A673 (cell line): Measurements from ENCODE around the gene DLG5. TPM values are rescaled to one million over a fixed set of nuclear protein-coding genes. Genes with fewer than 3 reads are reported as not detected.

Experiments
- BruUV-seq: library from RNA; stranded (reverse); fragments of 400-500 nt; replicated peaks from 2 replicates; lab custom pipeline; 2021; lab: Mats Ljungman, UMichigan
- CTCF ChIA-PET: fragments of 300-600 bp; sonication (Branson Sonifier 250); formaldehyde crosslinking; loops from one replicate; lab custom pipeline; 2022; ENCODE audit warnings: antibody characterized with exemption; lab: Charles Lee
- POLR2A ChIA-PET: fragments of 300-600 bp; sonication (Branson Sonifier 250); formaldehyde crosslinking; loops from one replicate; lab custom pipeline; 2022; ENCODE audit warnings: antibody characterized with exemption; ENCODE audit not compliant: low non-redundant PET; lab: Charles Lee
- DNase-seq: peaks from one replicate; pipeline ENCODE4 v3.0.0-alpha.2; 2015; ENCODE audit warnings: low spot score
- H3K27ac ChIP-seq: fragments of 200-600 bp; sonication (generic); 2 replicates; pipeline ENCODE4 v1.5.1; 2016; ENCODE audit warnings: mixed run types, low read depth, mild to moderate bottlenecking, mixed read lengths, antibody characterized with exemption, low read length; ENCODE audit not compliant: poor library complexity, severe bottlenecking
- H3K27me3 ChIP-seq: fragments of 200-600 bp; sonication (generic); replicated peaks from 2 replicates; pipeline ENCODE4 v1.6.1; 2017; ENCODE audit warnings: mixed run types, low read depth, mild to moderate bottlenecking, mixed read lengths, antibody characterized with exemption, low read length; ENCODE audit not compliant: insufficient read depth, poor library complexity
- H3K36me3 ChIP-seq: fragments of 200-600 bp; sonication (generic); 2 replicates; pipeline ENCODE4 v1.6.1; 2016; ENCODE audit warnings: mixed run types, mild to moderate bottlenecking, mixed read lengths, antibody characterized with exemption, low read length; ENCODE audit not compliant: insufficient read depth, poor library complexity, severe bottlenecking
- H3K4me1 ChIP-seq: fragments of 200-600 bp; sonication (generic); 2 replicates; pipeline ENCODE4 v1.6.1; 2017; ENCODE audit warnings: mixed run types, mild to moderate bottlenecking, mixed read lengths, antibody characterized with exemption, low read length; ENCODE audit not compliant: insufficient read depth, poor library complexity, severe bottlenecking
- H3K4me3 ChIP-seq: fragments of 200-600 bp; sonication (generic); 2 replicates; pipeline ENCODE4 v1.5.1; 2016; ENCODE audit warnings: low read depth, mixed run types, mild to moderate bottlenecking, mixed read lengths, low read length; ENCODE audit not compliant: poor library complexity, severe bottlenecking
- H3K9me3 ChIP-seq: fragments of 200-600 bp; sonication (generic); 2 replicates; pipeline ENCODE4 v1.6.1; 2016; ENCODE audit warnings: mixed run types, low read depth, mild to moderate bottlenecking, mixed read lengths, antibody characterized with exemption, low read length; ENCODE audit not compliant: poor library complexity, severe bottlenecking
- CTCF ChIP-seq: fragments of 300-800, 200-600 bp; sonication (generic); conservative IDR thresholded peaks from 2 replicates; pipeline ENCODE4 v1.5.1; 2017; ENCODE audit warnings: low read depth, mild to moderate bottlenecking, antibody characterized with exemption, low read length, moderate library complexity, mixed read lengths
- EZH2 ChIP-seq: fragments of 200-600 bp; sonication (generic); IDR thresholded peaks from 2 replicates; pipeline ENCODE4 v1.6.1; 2017; ENCODE audit warnings: borderline replicate concordance, low read depth, mild to moderate bottlenecking, mixed read lengths, antibody characterized with exemption, low read length; ENCODE audit not compliant: poor library complexity, severe bottlenecking
- intact Hi-C: fragments of 100-400 bp; cut with micrococcal nuclease; formaldehyde crosslinking; loops from one replicate; pipeline ENCODE4 v1.10.0; 2022; ENCODE audit not compliant: unreplicated experiment
- total RNA-seq: library from RNA; stranded (reverse); gene quantifications from 2 replicates; pipeline ENCODE4 v1.2.3, GENCODE V29; 2021

Gene DLG5
- total RNA-seq, 1 experiment from 2014 or later, result 44.0 TPM

- ChIA-PET POLR2A (no interaction called here), CTCF (no interaction called here)
- Histone ChIP-seq H3K27me3 (no peaks in the 10 kb centered on the region), H3K27ac (no peak overlapping the region), H3K36me3 (no peaks in the 10 kb centered on the region), H3K4me3 (no peak overlapping the region), H3K4me1 (no peaks in the 10 kb centered on the region), H3K9me3 (no peaks in the 10 kb centered on the region)
- no TSS peak for BruUV-seq
- TF ChIP-seq EZH2, result no peak
- TF ChIP-seq CTCF, result no peak
- DNase-seq, result no peak
- intact Hi-C loops, result no loop called here
Measured at GRCh38 chr10:77905086-77905748, 21.3 kb downstream of the DLG5 start.

GRCh38 chr10:77904100-77904840 is 22.3 kb downstream of the DLG5 start:
- BruUV-seq, result no TSS peak
- TF ChIP-seq EZH2, result no peak
- no peak for TF ChIP-seq CTCF
- POLR2A ChIA-PET, result no interaction called here
- no peaks in the 10 kb centered on the region for H3K9me3 ChIP-seq
- CTCF ChIA-PET, result no interaction called here
- no peak overlapping the region for H3K27ac ChIP-seq
- DNase-seq, result no peak
- no peaks in the 10 kb centered on the region for H3K36me3 ChIP-seq
- H3K27me3 ChIP-seq, result no peaks in the 10 kb centered on the region
- no peak overlapping the region for H3K4me3 ChIP-seq
- peaks cover 4% of the 10 kb centered on the region for H3K4me1 ChIP-seq
- intact Hi-C loops, result no loop called here

DNA sequence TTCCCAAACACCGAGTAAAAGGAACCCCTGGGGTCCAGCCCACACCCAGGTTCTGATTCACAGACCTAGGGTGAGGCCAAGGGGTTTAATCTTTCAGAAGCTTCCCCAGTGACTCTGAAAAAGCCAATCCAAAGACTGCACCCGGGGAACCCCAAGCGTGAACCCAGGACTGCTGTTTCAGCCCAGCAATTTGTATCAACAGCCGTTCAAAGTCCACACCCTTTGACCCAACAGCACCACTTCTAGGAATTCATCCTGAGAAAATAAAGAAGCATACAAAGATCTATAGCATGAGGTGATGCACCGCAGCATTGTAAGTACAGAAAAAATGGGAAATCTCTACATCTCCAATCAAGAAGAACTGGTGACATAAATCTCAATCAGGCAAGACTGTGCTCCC is 24.4 kb downstream of the DLG5 start:
- no TSS peak for BruUV-seq
- Histone ChIP-seq H3K4me1 (peaks cover 8% of the 10 kb centered on the region), H3K4me3 (no peak overlapping the region), H3K36me3 (no peaks in the 10 kb centered on the region), H3K27me3 (no peaks in the 10 kb centered on the region), H3K9me3 (no peaks in the 10 kb centered on the region), H3K27ac (no peak overlapping the region)
- intact Hi-C loops, result no loop called here
- DNase-seq, result no peak
- no peak for TF ChIP-seq CTCF
- TF ChIP-seq EZH2, result no peak
- CTCF ChIA-PET, result no interaction called here
- POLR2A ChIA-PET, result no interaction called here
